ENCODE data around the gene PLA2G7. TPM values are rescaled to one million over a fixed set of nuclear protein-coding genes. Genes with fewer than 3 reads are reported as not detected.

Gene PLA2G7
- polyA plus RNA-seq, 1 donor (not counting 4 experiments of a cell fraction or from before 2014, with no cell fraction given) = 4.8 TPM

- FAIRE-seq = no peak
- Histone ChIP-seq H3K27me3 (ENCODE audit: control insufficient read depth, extremely low read depth, insufficient read depth, low read length) (no peaks in the 10 kb centered on the region), H4K20me1 (ENCODE audit: control insufficient read depth, extremely low read depth, insufficient read depth, low read length) (no peaks in the 10 kb centered on the region), H3K79me2 (ENCODE audit: control insufficient read depth, insufficient read depth, low read length) (no peaks in the 10 kb centered on the region), H3K9me1 (ENCODE audit: control insufficient read depth, extremely low read depth, insufficient read depth, low read length) (no peaks in the 10 kb centered on the region), H3K4me1 (ENCODE audit: control insufficient read depth, extremely low read depth, insufficient read depth, low read length) (no peaks in the 10 kb centered on the region), H3K36me3 (ENCODE audit: control insufficient read depth in 2 of 2, extremely low read depth in 1 of 2, insufficient read depth in 2 of 2, low read length in 2 of 2) (no peaks in the 10 kb centered on the region), H3K27ac (ENCODE audit: control insufficient read depth, insufficient read depth, low read length) (no peak overlapping the region), H3K9me3 (ENCODE audit: control insufficient read depth, low read depth, low read length) (no peaks in the 10 kb centered on the region), H3K4me2 (ENCODE audit: control insufficient read depth, extremely low read depth, insufficient read depth, low read depth, low read length) (no peak overlapping the region), H3K9ac (ENCODE audit: control insufficient read depth, extremely low read depth, insufficient read depth, low read length) (no peak overlapping the region), H3K4me3 (ENCODE audit: control insufficient read depth in 2 of 3, extremely low read depth in 1 of 3, insufficient read depth in 2 of 3, low read depth in 1 of 3, low read length in 3 of 3) (no peak overlapping the region), H2AFZ (ENCODE audit: control insufficient read depth, low read length) (no peak overlapping the region)
- dilution Hi-C loops (cut with MboI; ENCODE audit: extremely low pct_ligation_motif_present, low sequenced_read_pairs) = no loop called here
- DNase-seq (ENCODE audit: low read depth, low spot score) = no peak
- TF ChIP-seq EZH2 (IDR thresholded peaks at IDR 0.05; ENCODE audit: low read length) = no peak
- TF ChIP-seq CTCF (optimal IDR thresholded peaks at IDR 0.05 in 1 of 3, IDR thresholded peaks at IDR 0.05 in 1 of 3, conservative IDR thresholded peaks at IDR 0.05 in 1 of 3; ENCODE audit: extremely low read depth in 1 of 3, insufficient read depth in 2 of 3, low read length in 3 of 3) = no peak
These were observed 16.5 kb upstream of the PLA2G7 start for GRCh38 chr6:46751658-46752057.

- no peak overlapping the region for H3K4me3 ChIP-seq (ENCODE audit: control insufficient read depth in 2 of 3, extremely low read depth in 1 of 3, insufficient read depth in 2 of 3, low read depth in 1 of 3, low read length in 3 of 3)
- H2AFZ ChIP-seq (ENCODE audit: control insufficient read depth, low read length) = no peak overlapping the region
- no peaks in the 10 kb centered on the region for H3K36me3 ChIP-seq (ENCODE audit: control insufficient read depth in 2 of 2, extremely low read depth in 1 of 2, insufficient read depth in 2 of 2, low read length in 2 of 2)
- H3K4me2 ChIP-seq (ENCODE audit: control insufficient read depth, extremely low read depth, insufficient read depth, low read depth, low read length) = no peak overlapping the region
- H3K9ac ChIP-seq (ENCODE audit: control insufficient read depth, extremely low read depth, insufficient read depth, low read length) = no peak overlapping the region
- no peak for TF ChIP-seq CTCF (optimal IDR thresholded peaks at IDR 0.05 in 1 of 3, IDR thresholded peaks at IDR 0.05 in 1 of 3, conservative IDR thresholded peaks at IDR 0.05 in 1 of 3; ENCODE audit: extremely low read depth in 1 of 3, insufficient read depth in 2 of 3, low read length in 3 of 3)
- TF ChIP-seq EZH2 (IDR thresholded peaks at IDR 0.05; ENCODE audit: low read length) = no peak
- no peaks in the 10 kb centered on the region for H3K27me3 ChIP-seq (ENCODE audit: control insufficient read depth, extremely low read depth, insufficient read depth, low read length)
- dilution Hi-C loops (cut with MboI; ENCODE audit: extremely low pct_ligation_motif_present, low sequenced_read_pairs) = no loop called here
- H4K20me1 ChIP-seq (ENCODE audit: control insufficient read depth, extremely low read depth, insufficient read depth, low read length) = no peaks in the 10 kb centered on the region
- FAIRE-seq = no peak
- no peak for DNase-seq (ENCODE audit: low read depth, low spot score)
- no peak overlapping the region for H3K27ac ChIP-seq (ENCODE audit: control insufficient read depth, insufficient read depth, low read length)
- no peaks in the 10 kb centered on the region for H3K79me2 ChIP-seq (ENCODE audit: control insufficient read depth, insufficient read depth, low read length)
- no peaks in the 10 kb centered on the region for H3K9me1 ChIP-seq (ENCODE audit: control insufficient read depth, extremely low read depth, insufficient read depth, low read length)
- no peaks in the 10 kb centered on the region for H3K4me1 ChIP-seq (ENCODE audit: control insufficient read depth, extremely low read depth, insufficient read depth, low read length)
- H3K9me3 ChIP-seq (ENCODE audit: control insufficient read depth, low read depth, low read length) = no peaks in the 10 kb centered on the region
These were observed 14.6 kb upstream of the PLA2G7 start for GRCh38 chr6:46749731-46750130.

All from keratinocyte (primary cell).